Mammary epithelial cell (primary cell): ENCODE results near the gene LTB4R2.

Experiments used
- CTCF ChIP-seq, 2 donors: IDR thresholded peaks in 1 of 2; conservative IDR thresholded peaks in 1 of 2; 2 replicates each; pipeline ENCODE4 v1.5.1; 2011 to 2012; ENCODE audit warnings: inconsistent platforms in 2 of 2, low read length in 2 of 2, mild to moderate bottlenecking in 2 of 2, control low read depth in 1 of 2, low read depth in 1 of 2; ENCODE audit not compliant: insufficient read depth in 1 of 2; ENCODE audit errors: extremely low read depth in 1 of 2
- EZH2 ChIP-seq: IDR thresholded peaks from 2 replicates; pipeline ENCODE4 v1.6.1; 2012; ENCODE audit warnings: low read length, inconsistent platforms, borderline replicate concordance

GRCh38 chr14:24339284-24340151 is 29.6 kb downstream of the LTB4R2 start, which contains the start of gene RIPK3:
- TF ChIP-seq CTCF (conservative IDR thresholded peaks at IDR 0.05 in 1 of 2, IDR thresholded peaks at IDR 0.05 in 1 of 2; ENCODE audit: extremely low read depth in 1 of 2, insufficient read depth in 1 of 2, low read depth in 1 of 2, low read length in 2 of 2) (no peak), EZH2 (no peak)
